ENCODE data around the gene COBLL1.

DNA sequence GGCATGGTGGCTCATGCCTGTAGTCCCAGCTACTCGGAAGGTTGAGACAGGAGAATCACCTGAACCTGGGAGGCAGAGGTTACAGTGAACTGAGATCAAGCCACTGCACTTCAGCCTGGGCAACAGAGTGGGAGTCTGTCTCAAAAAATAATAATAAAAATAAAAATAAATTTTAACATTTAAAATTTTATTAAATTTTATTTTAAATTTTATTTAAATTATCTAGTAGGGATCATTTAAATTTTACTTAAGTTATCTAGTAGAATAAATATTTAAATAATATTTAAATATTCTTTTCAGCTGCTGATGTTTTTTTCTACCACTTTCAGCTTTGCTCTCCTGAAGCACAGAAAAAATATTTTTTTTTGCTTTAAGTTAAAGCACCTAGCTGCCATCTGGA, 10.4 kb downstream of the COBLL1 start:
- TF ChIP-seq, protein P1, sequence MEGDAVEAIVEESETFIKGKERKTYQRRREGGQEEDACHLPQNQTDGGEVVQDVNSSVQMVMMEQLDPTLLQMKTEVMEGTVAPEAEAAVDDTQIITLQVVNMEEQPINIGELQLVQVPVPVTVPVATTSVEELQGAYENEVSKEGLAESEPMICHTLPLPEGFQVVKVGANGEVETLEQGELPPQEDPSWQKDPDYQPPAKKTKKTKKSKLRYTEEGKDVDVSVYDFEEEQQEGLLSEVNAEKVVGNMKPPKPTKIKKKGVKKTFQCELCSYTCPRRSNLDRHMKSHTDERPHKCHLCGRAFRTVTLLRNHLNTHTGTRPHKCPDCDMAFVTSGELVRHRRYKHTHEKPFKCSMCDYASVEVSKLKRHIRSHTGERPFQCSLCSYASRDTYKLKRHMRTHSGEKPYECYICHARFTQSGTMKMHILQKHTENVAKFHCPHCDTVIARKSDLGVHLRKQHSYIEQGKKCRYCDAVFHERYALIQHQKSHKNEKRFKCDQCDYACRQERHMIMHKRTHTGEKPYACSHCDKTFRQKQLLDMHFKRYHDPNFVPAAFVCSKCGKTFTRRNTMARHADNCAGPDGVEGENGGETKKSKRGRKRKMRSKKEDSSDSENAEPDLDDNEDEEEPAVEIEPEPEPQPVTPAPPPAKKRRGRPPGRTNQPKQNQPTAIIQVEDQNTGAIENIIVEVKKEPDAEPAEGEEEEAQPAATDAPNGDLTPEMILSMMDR (IDR thresholded peaks at IDR 0.05; ENCODE audit: low read depth, low read length): no peak
- no peak for TF ChIP-seq POLR2A (IDR thresholded peaks at IDR 0.05; ENCODE audit: extremely low read depth, insufficient read length)
